DMS 273 (cell line): Measurements from ENCODE around the gene CBS.
"Not testable (repeated sequence)": the region's sequence is repeated elsewhere in the genome, so short reads cannot be mapped to it uniquely, and the experiment has no call there.

ENCODE experiments used
- DNase-seq: peaks from one replicate; lab custom pipeline; 2025; ENCODE audit not compliant: unreplicated experiment; lab: John Stamatoyannopoulos, UW

The CBS gene

DNA sequence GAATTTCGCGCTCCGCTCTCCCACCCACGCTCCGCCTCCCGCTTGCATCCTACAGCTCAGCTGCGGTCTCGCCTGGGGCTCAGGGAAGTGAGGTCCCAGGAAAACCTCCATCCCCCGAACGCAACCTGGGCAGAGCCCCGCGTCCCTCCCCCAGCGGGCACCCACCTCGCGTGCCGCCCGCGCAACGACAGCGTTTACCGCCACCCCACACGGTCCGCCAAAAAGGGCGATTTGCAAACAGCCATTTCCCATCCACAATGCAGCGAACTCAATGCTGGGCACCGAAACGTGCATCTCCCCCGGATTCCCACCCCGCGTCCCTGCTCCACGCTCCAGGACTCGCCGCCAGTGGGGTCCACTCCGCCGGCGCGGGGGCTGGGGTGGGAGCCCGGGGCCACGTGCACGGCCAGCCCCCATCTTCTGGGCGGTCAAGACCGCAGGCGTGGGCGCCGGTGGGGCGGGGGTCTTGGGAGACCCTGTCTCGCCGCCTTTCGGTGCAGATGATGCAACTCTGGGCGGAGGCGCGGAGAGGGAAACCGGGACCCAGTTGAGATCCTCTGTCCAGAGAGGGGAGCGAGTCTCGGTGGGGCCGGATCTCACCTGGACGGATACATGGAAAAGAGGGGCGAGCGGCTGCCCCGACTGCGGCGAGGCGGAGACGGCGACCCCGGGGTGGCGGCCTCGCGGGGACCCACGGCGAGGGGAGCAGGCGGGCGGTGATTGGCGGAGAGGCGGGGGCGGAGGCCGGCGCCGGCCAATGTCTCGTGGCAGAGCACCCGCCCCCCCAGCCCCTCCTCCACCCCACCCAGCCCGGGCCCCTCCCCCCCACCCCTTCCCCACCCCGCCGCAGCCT lies at the start of gene CBS:
CBS (minus strand) TSS at position 666 of the 853 bp plus-strand sequence. CDS start 3,642 bp downstream, outside the sequence.
- DNase-seq = not testable (repeated sequence)

DNA sequence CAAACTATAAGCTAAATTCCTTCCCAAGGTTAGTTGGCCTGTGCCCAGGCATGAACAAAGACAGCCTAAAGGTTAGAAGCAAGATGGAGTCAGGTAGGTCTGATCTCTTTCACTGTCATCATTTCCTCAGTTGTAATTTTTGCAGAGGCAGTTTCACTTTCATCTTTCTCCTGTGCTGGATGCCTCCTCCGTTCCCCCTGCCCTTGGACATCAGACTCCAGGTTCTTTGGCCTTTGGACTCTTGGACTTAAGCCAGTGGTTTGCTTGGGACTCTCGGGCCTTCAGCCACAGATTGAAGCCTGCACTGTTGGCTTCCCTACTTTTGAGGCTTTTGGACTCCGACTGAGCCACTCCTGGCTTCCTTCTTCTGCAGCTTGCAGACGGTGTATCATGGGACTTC lies 40.3 kb upstream of the CBS start:
- DNase-seq = not testable (repeated sequence)

DNA sequence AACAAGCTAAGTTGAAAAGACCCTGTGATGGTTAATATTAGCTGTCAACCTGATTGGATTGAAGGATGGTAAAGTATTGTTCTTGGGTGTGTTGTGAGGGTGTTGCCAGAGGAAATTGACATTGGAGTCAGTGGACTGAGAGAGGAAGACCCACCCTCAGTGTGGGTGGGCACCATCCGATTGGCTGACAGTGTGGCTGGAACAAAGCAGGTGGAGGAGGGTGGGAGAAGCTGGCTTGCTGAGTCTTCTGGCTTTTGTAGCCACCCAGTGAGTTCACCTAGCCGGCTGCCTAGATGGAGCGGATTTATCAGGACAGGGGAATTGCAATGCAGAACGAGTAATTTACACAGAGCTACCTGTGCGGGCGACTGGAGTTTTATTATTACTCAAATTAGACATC lies 38.8 kb upstream of the CBS start:
- not testable (repeated sequence) for DNase-seq

DNA sequence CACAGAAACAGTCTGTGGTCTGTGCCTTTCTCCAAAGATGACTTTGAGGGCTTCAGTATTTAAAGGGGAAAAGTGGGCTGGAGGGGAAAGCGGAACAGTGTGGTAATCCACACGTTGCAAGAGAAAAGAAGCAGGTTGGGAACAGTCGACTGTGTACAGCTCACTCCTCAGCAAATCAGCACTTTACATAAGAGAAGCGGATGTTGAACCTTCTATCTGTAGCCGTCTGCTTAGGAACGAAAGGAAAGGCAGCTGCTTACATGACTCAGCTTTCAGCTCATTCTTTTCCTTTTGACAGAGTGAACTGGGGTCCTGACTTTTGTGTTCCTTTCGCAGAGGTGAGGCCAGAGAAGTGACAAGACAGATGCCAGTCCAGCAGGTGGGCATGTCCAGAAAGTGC lies 33.4 kb upstream of the CBS start:
- not testable (repeated sequence) for DNase-seq

DNA sequence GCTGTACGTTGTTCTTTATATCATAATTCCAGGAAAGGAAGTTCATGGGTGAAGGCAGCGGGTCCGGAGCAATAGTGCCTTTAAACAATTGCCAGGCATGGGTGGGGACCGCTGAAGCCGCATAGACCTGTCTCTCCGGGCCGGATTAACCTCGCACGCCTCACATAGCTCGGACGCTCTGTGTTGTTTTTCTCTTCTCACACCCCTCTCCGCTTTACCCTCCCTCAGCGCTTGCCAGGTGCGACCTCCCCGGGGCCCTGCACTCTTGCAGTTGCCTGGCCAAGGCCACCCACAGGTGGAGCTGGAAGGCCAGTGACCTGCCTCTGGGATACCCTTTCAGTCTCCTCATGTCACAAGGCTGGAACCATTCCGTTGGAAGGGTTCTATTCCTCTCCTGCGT lies 32.5 kb upstream of the CBS start:
- DNase-seq = not testable (repeated sequence)

DNA sequence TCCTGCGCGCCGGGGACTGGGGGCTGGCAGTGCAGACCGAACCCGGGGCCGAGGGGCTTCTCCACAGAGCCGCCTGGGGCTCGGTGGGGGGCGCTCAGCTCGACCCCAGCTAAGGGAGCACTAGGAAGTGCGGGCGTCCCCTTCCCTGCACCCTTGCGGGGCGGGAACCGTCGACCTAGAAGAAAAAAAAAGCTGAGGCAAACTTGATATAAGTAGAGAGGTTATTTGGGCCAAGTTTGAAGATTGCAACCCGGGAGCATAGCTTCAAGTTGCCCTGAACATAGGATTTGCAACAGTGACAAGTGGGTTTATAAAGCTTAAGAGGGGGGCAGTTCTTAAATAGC lies 32.1 kb upstream of the CBS start:
- DNase-seq = not testable (repeated sequence)

DNA sequence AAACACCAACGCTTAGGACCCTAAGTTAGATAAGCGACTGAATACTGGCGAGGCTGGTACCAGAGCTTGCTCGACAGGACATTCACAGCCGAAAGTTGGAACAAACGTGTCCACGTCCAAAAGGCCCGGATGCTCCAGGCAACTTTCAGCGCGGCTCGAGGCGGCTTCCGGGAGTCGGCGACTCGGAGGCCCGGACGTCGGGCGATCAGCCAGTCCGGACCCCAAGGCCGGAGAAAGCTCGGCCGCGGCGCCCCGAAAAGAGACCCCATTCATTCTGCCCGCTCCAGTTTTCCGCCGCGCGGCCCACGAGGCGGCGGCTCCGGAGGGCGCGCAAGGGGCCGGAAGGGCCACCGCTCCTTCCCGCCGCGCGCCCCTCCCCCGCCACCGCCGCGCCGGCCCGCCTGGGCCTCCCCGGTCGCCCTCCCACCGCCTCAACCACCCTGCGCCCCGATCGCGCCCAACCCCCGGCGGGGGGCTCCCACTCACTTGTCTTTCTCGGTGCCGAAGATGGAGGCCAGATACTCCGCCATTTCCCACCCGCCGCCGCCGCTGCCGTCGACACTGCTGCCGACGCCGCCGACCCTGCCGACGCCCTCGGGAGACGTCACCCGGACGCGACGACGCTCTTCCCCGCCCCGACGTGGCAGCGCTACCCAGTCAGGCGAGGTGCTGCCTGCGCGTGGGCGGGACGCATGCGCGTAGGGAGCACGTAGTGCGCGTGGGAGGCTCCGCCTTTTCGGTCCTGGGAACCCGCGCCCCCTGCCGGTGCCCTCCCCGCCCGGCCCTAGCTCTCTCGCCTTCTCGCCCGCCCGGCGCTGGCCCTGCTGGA lies 31.5 kb upstream of the CBS start, which contains the start of gene U2AF1:
U2AF1 (minus strand) TSS at position 606 of the 829 bp plus-strand sequence; CDS start at position 530, 76 bp downstream.
- not testable (repeated sequence) for DNase-seq

DNA sequence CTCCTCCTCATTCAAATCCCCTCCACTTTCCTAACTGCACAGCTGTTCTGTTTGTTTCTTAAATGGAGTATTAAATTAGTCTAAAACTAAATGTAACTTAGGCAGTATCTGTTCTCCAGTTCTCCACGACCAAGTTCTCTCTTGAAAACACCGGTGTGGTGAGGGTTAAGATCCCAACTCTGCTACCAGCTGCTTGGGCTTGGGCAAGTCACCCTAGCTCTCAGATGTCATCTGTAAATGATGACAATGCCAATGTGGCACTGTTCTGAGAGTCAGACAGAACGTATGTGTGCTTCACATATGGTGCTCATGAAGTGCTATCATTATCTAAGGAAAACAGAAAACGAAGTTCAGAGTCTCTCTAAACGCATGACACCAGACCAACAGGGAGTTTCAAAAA lies 29.0 kb upstream of the CBS start:
- not testable (repeated sequence) for DNase-seq

DNA sequence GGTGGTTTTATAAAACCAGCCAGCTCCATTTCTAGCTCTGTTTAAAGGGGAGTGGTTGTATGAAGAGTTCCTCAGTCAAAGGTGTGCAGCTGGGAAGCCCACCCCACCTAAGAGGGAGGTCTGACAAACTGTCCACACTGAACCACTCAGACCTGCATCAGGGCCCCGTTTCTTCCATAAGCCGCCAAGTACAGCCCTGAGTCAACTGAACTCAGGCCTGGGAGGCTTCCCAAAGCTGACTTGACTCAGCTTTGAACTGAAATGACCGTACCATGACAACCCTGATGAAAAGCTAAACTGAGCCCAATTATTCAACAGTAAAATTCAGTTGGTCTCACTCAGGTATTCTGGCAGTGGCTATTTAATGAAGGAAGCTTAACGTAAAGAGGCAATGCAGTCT lies 26.6 kb upstream of the CBS start:
- DNase-seq = not testable (repeated sequence)

DNA sequence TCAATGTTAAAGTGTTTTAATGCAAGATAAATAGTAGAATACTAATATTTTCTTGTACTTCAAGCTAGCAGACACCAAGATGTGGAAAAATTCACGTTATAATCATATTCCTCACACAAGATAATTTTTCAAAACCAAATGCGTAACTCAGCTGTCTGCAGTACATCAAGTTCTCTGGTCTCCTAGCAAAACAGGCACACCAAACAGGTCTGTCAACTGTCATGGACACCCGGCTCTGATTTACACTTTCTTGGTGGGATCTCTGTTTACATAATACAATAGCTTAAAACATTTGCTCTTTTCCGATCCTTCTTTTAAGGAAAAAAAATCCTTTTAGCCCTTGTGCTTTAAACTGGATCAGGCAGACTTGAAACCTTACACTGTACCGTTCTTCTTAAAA lies 26.0 kb upstream of the CBS start:
- not testable (repeated sequence) for DNase-seq

DNA sequence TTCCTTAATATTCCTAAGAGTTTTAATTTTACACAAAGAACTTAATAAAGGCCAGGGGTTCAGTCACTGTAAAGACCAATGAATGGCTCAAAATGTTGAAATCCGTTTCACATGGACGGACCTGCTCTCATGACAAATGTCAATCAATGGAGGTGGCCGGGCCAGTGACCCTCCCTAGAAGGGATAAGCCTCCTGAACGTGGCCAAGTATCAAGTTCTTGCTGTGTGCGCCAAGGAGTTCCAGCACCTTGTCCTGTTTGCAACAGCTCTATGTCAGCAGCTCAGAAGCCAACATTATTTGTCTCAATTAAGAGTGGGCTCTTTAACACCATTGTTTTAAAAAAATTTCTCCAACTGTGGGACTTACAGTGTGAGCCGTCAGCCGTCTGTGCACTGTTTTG lies 25.4 kb upstream of the CBS start:
- DNase-seq = not testable (repeated sequence)

DNA sequence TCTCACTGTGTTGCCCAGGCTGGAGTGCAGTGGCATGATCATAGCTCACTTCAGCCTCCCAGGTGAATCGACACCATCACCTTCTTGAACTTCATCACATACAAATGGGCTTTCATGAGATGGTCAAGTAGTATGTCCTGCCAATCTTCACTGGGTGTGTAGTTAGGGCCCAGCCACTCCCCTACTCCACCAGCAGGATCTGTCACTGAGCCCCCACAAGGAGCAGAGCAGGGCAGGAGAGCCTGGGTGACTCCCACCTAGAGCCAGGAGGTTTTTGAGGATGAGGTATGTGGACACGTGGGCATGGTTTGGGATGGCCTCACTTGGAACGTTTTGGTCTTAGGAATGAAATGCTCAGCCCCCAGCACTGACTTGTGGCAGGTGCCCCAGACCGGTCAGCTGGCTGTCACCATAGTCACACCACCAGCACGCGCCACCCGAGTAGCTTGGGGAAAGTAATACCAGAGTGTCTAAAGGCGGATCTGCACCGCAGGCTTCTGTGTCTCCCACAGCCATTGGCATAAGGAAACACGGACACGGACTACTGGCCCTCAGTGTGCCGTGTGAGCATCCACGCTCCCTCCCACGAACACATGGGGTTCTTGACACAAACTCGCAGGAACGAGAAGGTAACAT lies 16.5 kb upstream of the CBS start:
- not testable (repeated sequence) for DNase-seq

DNA sequence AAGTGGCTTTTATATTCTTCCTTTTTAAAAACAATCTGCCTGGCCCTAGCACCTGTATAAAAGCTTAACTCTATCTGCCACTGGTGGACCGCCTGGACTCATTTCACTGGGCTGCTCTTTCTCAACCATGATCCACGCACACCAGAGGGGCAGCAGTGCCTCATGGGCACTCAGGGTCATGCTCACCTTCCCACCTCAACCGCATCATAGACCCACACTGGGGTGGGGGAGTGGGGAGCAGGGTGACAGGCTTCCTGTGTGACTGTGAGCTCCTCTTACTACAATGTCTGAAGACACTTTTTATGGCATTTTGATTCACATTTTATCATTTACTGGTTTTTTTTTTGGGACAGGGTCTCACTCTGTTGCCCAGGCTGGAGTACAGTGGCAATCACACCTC lies 15.3 kb upstream of the CBS start:
- DNase-seq = not testable (repeated sequence)

DNA sequence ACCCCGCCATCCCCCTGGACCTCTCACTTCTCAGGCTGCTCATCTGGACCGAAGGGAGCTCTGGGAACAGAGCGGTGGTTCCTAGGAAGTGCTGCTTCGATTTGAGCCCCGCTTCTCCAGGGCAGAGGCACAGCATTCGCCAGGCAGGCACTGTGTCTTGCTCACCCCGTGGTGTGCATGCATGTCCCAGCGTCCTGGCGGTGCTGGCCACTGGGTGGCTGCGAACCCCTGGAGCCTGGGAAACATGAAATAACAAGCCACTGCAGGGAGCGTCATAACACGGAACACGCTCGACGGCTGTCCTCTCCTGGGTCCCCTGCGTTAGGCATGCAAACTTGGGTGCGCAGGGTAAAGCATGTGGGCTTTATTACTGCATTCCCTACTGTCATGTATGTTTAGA lies 13.8 kb upstream of the CBS start:
- not testable (repeated sequence) for DNase-seq

DNA sequence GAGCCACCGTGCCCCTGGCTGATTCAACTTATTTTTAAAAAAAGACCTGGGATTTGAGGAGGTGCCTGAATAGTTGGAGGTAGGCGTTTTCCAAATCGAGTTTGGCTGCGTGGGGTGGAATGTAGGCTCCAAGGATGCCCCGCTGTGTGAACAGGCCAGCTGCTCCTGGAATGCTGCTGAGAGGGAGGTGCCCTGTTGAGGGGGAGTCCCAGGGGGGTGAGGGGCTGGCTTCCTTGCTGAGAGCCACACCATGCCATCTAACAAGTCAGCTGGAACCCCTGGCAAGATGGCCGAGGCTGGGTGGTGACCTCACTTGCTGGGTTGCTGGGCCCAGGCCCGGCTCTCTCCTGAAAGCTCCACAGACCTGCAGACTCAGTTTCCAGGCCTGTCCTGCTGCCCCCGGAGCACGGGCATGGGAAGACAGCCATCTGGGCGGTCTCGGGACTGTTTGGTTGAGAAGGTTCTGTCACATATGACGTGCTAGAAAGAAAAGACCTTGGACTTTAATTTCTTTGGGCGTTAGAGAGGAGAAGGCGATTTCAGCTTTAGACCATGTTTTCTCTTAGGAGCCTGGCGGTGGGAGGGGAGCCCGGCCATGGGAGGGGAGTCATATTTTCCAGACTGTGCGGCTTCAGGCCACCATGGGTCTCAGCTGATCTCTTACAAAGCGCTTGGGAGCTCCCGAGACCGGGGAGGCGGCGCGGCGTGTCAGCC lies 7.1 kb upstream of the CBS start:
- not testable (repeated sequence) for DNase-seq

DNA sequence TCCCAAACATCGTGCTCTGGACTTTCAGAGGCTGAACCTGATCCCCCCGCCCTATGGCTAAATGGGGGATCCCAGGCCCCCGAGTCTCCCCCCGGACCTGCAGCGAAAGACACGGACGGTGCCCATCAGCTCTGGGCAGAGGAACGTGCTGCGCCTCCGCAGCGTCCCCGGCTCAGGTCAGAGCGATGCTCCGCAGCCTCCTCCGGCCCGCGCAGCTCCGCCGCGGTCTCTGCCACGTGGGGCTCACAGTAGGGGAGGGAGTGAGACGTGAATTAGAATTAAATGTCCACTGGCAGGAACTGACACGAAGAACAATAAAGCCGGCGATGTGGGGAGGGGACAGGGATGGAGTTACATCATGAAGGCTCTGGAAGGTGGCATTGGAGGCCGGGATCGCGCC lies 1.0 kb upstream of the CBS start:
- DNase-seq = not testable (repeated sequence)

DNA sequence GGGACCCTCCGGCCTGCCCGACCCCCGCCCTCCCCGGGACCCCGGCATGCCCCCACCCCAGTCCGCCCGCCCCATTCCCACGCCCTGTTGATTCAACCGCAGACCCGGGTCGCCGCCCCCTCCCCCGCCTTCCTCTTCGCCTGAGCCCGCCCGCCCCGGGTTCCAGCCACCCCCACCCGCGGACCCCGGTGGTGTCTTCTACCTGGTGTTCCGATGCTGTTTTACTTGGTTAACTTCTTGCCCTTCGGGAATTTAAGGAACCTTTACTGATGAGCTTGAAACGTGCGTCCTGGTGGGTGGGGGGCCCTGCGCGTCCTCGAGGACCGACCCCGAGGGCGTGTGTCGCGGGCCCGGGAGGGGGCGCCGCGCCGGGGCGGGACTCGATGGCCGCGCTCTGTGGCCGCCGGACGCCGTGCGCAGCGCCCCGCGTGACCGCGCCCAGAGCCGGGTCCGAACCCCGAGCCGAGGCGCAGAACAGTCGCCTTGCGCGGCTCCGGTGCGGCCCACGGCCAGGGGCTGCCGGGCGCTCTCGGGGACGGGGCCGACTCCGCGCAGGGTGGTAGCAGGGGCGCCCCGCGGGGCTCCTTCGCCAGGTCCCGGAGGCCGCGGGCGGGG lies 495 bp upstream of the CBS start:
- not testable (repeated sequence) for DNase-seq

DNA sequence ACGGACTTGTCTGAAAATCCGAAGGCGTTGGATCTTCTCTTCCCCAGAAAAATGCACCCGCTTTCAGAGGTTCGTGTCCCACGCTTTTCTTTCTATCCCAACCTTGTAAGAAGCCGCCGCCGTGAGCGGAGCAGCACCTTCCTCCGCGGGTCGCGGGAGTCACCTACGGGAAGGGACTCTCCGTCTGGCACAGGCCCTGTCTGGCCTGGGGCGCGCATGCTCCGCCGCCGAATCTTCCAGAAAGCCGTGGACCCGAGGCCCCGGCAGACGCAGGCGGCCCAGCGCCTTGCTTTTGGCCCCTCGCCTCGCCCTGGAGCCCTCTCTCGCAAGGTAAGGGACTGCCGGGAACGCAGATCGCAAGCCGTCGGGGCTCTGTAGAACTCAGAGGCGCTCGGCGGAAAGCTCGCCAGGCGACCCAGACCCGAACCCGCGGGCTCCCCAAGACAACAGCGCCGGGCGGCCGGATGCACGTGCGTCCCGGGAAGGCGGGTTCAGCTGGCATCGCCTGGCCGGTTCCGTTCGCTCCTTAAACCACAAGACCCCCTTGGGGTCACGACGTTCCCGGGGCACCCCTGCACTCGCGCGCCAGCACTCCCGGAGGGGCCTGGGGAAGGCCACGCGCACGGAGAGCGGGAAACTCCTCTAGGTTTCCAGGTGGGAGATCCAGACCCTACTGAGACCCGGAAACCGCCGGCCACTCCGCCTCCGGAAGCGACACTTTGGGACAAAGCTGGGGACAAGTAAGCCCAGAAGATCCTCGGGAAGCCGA lies 1.1 kb downstream of the CBS start:
- DNase-seq = not testable (repeated sequence)

DNA sequence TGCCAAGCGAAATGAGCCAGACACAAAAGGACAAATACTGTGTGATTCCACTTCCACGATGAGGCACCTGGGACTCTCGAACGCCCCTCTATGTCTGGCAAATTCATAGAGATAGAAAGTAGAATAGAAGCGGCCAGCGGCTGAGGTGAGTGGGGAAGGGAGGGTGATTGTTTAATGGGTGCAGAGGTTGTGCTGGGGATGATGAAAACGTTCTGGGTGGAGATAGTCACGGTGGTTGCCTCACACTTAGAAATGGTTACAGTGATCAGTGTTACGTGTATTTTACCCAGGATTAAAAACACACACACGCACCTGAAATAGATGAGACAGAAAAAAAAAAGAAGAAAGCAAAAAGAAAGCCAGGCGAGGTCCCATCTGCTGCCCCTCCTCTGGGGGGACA lies 2.9 kb downstream of the CBS start:
- DNase-seq = not testable (repeated sequence)

DNA sequence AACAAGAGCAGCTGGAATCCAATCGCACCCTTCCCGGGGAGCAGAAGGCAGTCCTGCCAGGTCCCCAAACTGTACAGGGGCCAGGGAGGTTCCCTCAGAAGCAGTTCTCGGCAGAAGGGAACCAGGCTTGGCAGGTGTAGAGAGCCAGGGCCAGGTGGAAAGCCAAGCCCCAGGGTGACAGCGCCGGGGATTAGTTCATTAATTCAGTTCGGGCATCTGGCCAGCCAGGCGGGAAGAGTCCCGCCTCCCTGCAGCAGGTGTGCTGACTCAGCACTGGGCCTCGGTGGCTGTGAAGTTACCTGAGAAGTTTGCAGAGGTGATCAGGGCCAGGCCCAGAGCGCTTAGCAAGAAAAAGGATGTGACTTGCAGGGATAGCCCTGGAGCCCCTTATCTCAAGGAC lies 6.0 kb downstream of the CBS start:
- DNase-seq = not testable (repeated sequence)
